SU-DHL-6 (cell line): ENCODE data around the gene ATAD1.

Experiments
- H2AFZ ChIP-seq: fragments of 200-600 bp; sonication (generic); 2 replicates; pipeline ENCODE4 v1.6.1; 2014; ENCODE audit warnings: low read depth, mild to moderate bottlenecking, moderate library complexity, mixed read lengths, antibody characterized with exemption, low read length; ENCODE audit not compliant: severe bottlenecking
- H3F3A ChIP-seq: fragments of 200-600 bp; shearing (Covaris generic); 2 replicates; pipeline ENCODE4 v1.6.0; 2016; ENCODE audit warnings: antibody characterized with exemption, mild to moderate bottlenecking; ENCODE audit not compliant: insufficient read depth
- H3K27ac ChIP-seq: fragments of 200-600 bp; sonication (generic); 2 replicates; pipeline ENCODE4 v1.5.1; 2016; ENCODE audit warnings: low read depth, mild to moderate bottlenecking, low read length, moderate library complexity, mixed read lengths
- H3K27me3 ChIP-seq: fragments of 200-600 bp; sonication (generic), shearing (Covaris generic); 2 replicates; pipeline ENCODE4 v1.6.0; 2014; ENCODE audit warnings: mild to moderate bottlenecking, low read length
- H3K36me3 ChIP-seq: fragments of 200-600 bp; sonication (generic); 2 replicates; pipeline ENCODE4 v1.6.1; 2014; ENCODE audit warnings: mild to moderate bottlenecking, low read length, mixed read lengths
- H3K4me2 ChIP-seq: fragments of 300-600, 200-600 bp; shearing (Covaris generic), sonication (generic); 2 replicates; pipeline ENCODE4 v1.6.0; 2014; ENCODE audit warnings: low read length, low read depth, mild to moderate bottlenecking; ENCODE audit not compliant: poor library complexity, severe bottlenecking
- H3K4me3 ChIP-seq: fragments of 200-600 bp; sonication (generic); 2 replicates; pipeline ENCODE4 v1.5.1; 2014; ENCODE audit warnings: antibody characterized with exemption, low read length, mild to moderate bottlenecking, mixed read lengths; ENCODE audit not compliant: insufficient read depth, poor library complexity, severe bottlenecking
- H3K79me2 ChIP-seq: fragments of 200-600 bp; sonication (generic); 2 replicates; pipeline ENCODE4 v1.6.1; 2014; ENCODE audit warnings: mild to moderate bottlenecking, low read length, moderate library complexity; ENCODE audit not compliant: insufficient read depth
- H3K9ac ChIP-seq: fragments of 200-600 bp; sonication (generic); 2 replicates; pipeline ENCODE4 v1.7.0; 2014; ENCODE audit warnings: mild to moderate bottlenecking, low read length
- H3K9me2 ChIP-seq: fragments of 200-600 bp; sonication (generic); replicated peaks from 2 replicates; pipeline ENCODE4 v1.6.1; 2014; ENCODE audit warnings: low read length; ENCODE audit not compliant: insufficient read depth
- H3K9me3 ChIP-seq: fragments of 200-600 bp; sonication (generic); 2 replicates; pipeline ENCODE4 v1.6.1; 2014; ENCODE audit warnings: low read length, mixed read lengths; ENCODE audit not compliant: insufficient read depth
- H4K20me1 ChIP-seq: fragments of 200-600 bp; sonication (generic); 2 replicates; pipeline ENCODE4 v1.6.1; 2014; ENCODE audit warnings: low read depth, mild to moderate bottlenecking, antibody characterized with exemption, low read length, moderate library complexity, mixed read lengths
- CTCF ChIP-seq: fragments of 200-600 bp; sonication (generic); IDR thresholded peaks from one replicate; pipeline ENCODE4 v1.5.1; 2017; ENCODE audit warnings: antibody characterized with exemption, mild to moderate bottlenecking, low read length, moderate library complexity; ENCODE audit not compliant: insufficient read depth, poor library complexity, severe bottlenecking
- EZH2phosphoT487 ChIP-seq: fragments of 200-600 bp; sonication (generic), shearing (Covaris generic); conservative IDR thresholded peaks from 2 replicates; pipeline ENCODE4 v1.6.1; 2018; ENCODE audit warnings: mild to moderate bottlenecking, antibody characterized with exemption, low read length, moderate library complexity, mixed read lengths

Gene ATAD1

GRCh38 chr10:87753995-87754866 is 63.8 kb downstream of the ATAD1 start:
- no peaks in the 10 kb centered on the region for H3K9me2 ChIP-seq
- H3K27ac ChIP-seq = no peak overlapping the region
- H3K36me3 ChIP-seq = peaks cover 18% of the 10 kb centered on the region; the same call in 1 of the 2 replicates
- H3K9me3 ChIP-seq = no peaks in the 10 kb centered on the region
- no peak overlapping the region for H2AFZ ChIP-seq
- H3K27me3 ChIP-seq = no peaks in the 10 kb centered on the region
- H3K79me2 ChIP-seq = no peaks in the 10 kb centered on the region
- peaks cover 8% of the 10 kb centered on the region; the same call in 1 of the 2 replicates for H3F3A ChIP-seq
- no peaks in the 10 kb centered on the region for H4K20me1 ChIP-seq
- no peak overlapping the region for H3K4me3 ChIP-seq
- H3K4me2 ChIP-seq = no peak overlapping the region
- no peak overlapping the region for H3K9ac ChIP-seq
- TF ChIP-seq CTCF = no peak
- no peak for TF ChIP-seq EZH2phosphoT487

GRCh38 chr10:87752566-87752965 is 65.5 kb downstream of the ATAD1 start:
- Histone ChIP-seq H3K79me2 (no peaks in the 10 kb centered on the region), H3K36me3 (peaks cover 18% of the 10 kb centered on the region; the same call in 1 of the 2 replicates), H3F3A (peaks cover 8% of the 10 kb centered on the region; the same call in 1 of the 2 replicates), H3K27ac (no peak overlapping the region), H3K9ac (no peak overlapping the region), H3K4me2 (no peak overlapping the region), H3K4me3 (no peak overlapping the region), H3K27me3 (no peaks in the 10 kb centered on the region), H2AFZ (no peak overlapping the region), H3K9me3 (no peaks in the 10 kb centered on the region), H3K9me2 (no peaks in the 10 kb centered on the region), H4K20me1 (no peaks in the 10 kb centered on the region)
- TF ChIP-seq CTCF (no peak), EZH2phosphoT487 (no peak)

GRCh38 chr10:87751274-87751673 is 66.8 kb downstream of the ATAD1 start:
- Histone ChIP-seq H3K9ac (no peak overlapping the region), H3K4me3 (no peak overlapping the region), H3K27me3 (no peaks in the 10 kb centered on the region), H2AFZ (no peak overlapping the region), H3K79me2 (no peaks in the 10 kb centered on the region), H3F3A (peaks cover 5% of the 10 kb centered on the region; the same call in 1 of the 2 replicates), H3K9me2 (no peaks in the 10 kb centered on the region), H3K4me2 (no peak overlapping the region), H4K20me1 (no peaks in the 10 kb centered on the region), H3K27ac (no peak overlapping the region), H3K9me3 (no peaks in the 10 kb centered on the region), H3K36me3 (peaks cover 8% of the 10 kb centered on the region; the same call in 1 of the 2 replicates)
- no peak for TF ChIP-seq CTCF
- TF ChIP-seq EZH2phosphoT487 = no peak
